GM12873 (cell line): ENCODE measurements around the gene VN1R5.

Source experiments
- TF ChIP-seq, protein P1 (sequence below): IDR thresholded peaks from 2 replicates; pipeline ENCODE4 v1.5.1; 2012; ENCODE audit warnings: low read depth, mild to moderate bottlenecking, moderate library complexity, low read length, control low read depth; ENCODE audit not compliant: insufficient read depth; ENCODE audit errors: missing control alignments

The VN1R5 gene

DNA sequence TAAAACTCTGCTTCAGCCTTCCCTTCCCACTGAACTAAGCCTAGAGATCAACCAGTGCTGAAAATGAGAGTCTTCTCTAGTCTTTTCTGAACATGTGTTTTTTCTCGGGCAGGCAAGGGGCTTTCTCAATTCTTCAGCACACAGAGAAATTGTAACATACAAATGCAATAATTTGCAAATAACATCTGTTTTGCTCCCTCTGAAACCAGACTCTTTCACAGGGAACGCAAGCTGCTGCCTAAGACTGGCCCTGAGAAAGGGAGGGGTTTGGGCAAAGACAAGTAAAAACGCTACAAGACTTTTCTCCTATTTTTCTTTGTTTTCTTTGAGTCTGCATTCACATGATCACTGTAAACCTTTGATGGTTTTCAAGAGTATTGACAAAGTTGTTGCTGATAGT is 39.6 kb upstream of the VN1R5 start:
- TF ChIP-seq, protein P1, sequence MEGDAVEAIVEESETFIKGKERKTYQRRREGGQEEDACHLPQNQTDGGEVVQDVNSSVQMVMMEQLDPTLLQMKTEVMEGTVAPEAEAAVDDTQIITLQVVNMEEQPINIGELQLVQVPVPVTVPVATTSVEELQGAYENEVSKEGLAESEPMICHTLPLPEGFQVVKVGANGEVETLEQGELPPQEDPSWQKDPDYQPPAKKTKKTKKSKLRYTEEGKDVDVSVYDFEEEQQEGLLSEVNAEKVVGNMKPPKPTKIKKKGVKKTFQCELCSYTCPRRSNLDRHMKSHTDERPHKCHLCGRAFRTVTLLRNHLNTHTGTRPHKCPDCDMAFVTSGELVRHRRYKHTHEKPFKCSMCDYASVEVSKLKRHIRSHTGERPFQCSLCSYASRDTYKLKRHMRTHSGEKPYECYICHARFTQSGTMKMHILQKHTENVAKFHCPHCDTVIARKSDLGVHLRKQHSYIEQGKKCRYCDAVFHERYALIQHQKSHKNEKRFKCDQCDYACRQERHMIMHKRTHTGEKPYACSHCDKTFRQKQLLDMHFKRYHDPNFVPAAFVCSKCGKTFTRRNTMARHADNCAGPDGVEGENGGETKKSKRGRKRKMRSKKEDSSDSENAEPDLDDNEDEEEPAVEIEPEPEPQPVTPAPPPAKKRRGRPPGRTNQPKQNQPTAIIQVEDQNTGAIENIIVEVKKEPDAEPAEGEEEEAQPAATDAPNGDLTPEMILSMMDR = no peak

DNA sequence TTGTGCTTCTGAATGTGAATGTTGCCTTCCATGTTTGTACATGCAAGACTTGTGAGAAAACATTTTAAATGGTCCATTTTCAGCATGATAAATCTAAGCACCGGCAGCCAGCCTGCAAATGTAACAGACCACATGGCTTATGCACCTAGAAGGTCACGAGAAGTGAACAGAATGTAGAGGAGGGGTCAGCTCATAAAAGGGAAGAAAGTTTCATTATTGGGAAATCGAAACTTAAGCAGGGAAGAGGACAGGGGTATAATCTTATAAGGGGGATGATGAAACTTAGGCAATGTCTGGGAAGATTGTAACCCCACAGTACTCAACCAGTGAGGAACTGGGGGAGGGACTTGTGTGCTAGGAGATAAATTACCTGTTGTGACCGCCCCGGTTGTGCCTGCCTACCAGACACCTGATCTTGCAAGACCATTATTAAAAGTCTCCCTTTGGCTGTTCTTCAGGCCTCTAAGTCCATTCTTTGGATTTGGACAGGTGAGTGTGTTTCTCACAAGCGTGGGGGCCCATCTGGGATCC is 37.7 kb upstream of the VN1R5 start:
- TF ChIP-seq, protein P1 = no peak

DNA sequence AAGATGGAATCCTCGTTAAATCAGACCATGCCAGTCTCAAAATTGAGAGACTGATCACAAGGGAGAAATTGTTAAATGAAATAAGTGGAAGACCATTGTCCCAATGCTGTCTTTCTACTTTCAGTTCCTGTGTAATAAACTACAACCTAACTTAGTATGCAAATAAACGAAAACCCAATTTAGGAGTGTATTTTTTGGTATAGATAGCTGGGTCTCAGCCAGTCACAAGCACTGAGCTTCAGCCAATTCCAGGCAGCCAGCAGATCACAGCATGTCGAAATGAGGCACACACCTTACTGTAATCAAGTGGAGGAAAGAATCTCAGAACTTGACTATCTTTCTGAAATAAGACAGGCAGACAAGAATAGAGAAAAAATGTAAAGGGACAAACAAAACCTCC is 33.0 kb upstream of the VN1R5 start:
- TF ChIP-seq, protein P1 = no peak

DNA sequence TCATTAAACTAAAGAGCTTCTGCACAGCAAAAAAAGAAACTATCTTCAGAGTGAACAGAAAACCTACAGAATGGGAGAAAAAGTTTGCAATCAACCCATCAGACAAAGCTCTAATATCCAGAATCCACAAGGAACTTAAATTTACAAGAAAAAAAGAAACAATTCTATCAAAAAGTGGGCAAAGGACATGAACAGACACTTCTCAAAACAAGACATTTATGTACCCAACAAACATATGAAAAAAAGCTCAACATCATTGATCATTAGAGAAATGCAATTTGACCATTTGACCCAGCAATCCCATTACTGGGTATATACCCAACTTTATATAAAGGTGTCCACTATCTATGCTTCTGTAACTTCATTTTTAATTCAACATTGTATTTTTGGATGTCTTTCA is 31.1 kb upstream of the VN1R5 start:
- TF ChIP-seq, protein P1 = no peak

DNA sequence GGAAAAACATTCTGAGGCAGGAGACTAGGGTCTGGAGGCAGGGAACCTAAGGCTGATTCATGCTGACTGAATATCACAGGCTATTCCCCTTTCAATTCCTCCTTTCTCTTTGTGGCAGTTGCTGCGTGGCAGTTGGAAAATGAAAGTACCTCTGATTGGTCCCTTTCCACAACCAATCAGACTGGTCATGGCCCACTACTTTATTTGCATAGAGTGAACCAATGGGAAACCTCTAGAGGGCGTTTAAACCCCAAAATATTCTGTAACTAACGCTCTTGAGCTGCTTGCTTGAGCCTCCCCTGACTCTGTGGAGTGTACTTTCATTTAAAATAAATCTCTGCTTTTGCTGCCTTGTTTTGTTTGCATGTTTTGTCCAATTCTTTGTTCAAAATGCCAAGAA is 27.7 kb upstream of the VN1R5 start:
- TF ChIP-seq, protein P1 = no peak

- TF ChIP-seq, protein P1 = no peak
These were observed 14.2 kb upstream of the VN1R5 start for GRCh38 chr1:247241691-247242090.

DNA sequence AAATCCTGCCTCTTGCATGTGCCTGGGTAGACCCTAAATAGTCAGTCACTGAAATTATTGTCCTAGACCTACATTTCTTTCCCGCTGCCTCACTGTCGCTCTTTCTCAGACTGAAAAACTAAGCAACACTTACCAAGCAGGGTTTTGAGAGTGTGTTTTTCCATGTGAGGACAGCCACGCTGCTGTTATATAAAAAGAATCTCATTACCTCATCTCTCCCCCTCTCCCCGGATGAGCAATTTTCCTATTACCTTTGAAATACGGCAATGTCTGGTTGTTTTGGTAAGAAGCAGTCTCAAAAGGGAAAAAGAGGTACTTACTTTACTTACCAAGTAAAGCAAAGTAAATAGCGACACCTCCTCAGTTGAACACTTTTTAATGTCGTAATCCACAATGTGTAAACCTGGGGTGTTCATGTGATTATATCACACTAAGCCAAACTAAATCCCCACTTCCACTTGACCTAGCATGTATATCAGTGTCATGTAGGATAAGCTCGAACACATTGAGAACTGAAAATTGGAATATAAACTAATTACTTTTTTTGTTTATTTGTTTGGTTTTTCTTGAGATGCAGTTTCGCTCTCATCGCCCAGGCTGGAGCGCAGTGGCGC is 12.2 kb upstream of the VN1R5 start:
- TF ChIP-seq, protein P1 = no peak
